Thoracic aorta (tissue), 2 donors: ENCODE measurements around the gene C19orf67. TPM values are rescaled to one million over a fixed set of nuclear protein-coding genes. Genes with fewer than 3 reads are reported as not detected.

Source experiments
- ATAC-seq: fragments of 150-250 bp; one replicate; pipeline ENCODE4 v1.8.0; 2017; ENCODE audit warnings: low read depth; ENCODE audit not compliant: insufficient number of reproducible peaks, low FRiP score
- DNase-seq: peaks from one replicate; pipeline ENCODE4 v3.0.0-alpha.2; 2020; ENCODE audit warnings: low spot score
- H3K27ac ChIP-seq, 2 donors: fragments of 200-600 bp; sonication (generic); 1 replicate in 1 of 2; 2 replicates in 1 of 2; pipeline ENCODE4 v1.5.1; 2016; ENCODE audit warnings: mild to moderate bottlenecking in 2 of 2, moderate library complexity in 2 of 2
- H3K27me3 ChIP-seq: fragments of 200-600 bp; sonication (generic); replicated peaks from 2 replicates; pipeline ENCODE4 v1.6.0; 2016; ENCODE audit warnings: mild to moderate bottlenecking; ENCODE audit not compliant: insufficient read depth
- H3K36me3 ChIP-seq: fragments of 200-600 bp; sonication (generic); one replicate; pipeline ENCODE4 v1.5.1; 2016
- H3K4me1 ChIP-seq, 2 donors: fragments of 200-600 bp; sonication (generic); 1 replicate in 1 of 2; 2 replicates in 1 of 2; pipeline versions ENCODE4 v1.5.1 to v1.6.0; 2016; ENCODE audit warnings: low read depth in 2 of 2, mild to moderate bottlenecking in 1 of 2; ENCODE audit not compliant: control insufficient read depth in 1 of 2
- H3K4me3 ChIP-seq: fragments of 200-600 bp; sonication (generic); 2 replicates; pipeline ENCODE4 v1.5.1; 2016; ENCODE audit warnings: mild to moderate bottlenecking
- H3K9me3 ChIP-seq: fragments of 200-600 bp; sonication (generic); 2 replicates; pipeline ENCODE4 v1.5.1; 2016
- CTCF ChIP-seq: fragments of 200-600 bp; sonication (generic); IDR thresholded peaks from one replicate; pipeline ENCODE4 v1.5.1; 2019; ENCODE audit warnings: antibody characterized with exemption
- total RNA-seq, 2 donors: library from RNA; depleted of rRNA; stranded (reverse); fragments of >200 nt; gene quantifications; one replicate each; pipeline versions ENCODE4 v1.1.0 to v1.2.3, GENCODE V29; 2016

C19orf67 gene
- total RNA-seq, 2 donors from 2014 or later: not detected

- no peaks in the 10 kb centered on the region for H3K27me3 ChIP-seq
- no peak for DNase-seq
- no peaks in the 10 kb centered on the region for H3K9me3 ChIP-seq
- H3K4me1 ChIP-seq: peaks cover 1 to 7% of the 10 kb centered on the region in 2 donors
- ATAC-seq: no peak
- no peak for TF ChIP-seq CTCF
- peaks cover 47% of the 10 kb centered on the region for H3K36me3 ChIP-seq
- no peak overlapping the region for H3K27ac ChIP-seq
- H3K4me3 ChIP-seq: no peak overlapping the region
Observed at GRCh38 chr19:14102102-14102696, 16.6 kb upstream of the C19orf67 start.

- Histone ChIP-seq H3K4me1 (no peaks in the 10 kb centered on the region), H3K27me3 (no peaks in the 10 kb centered on the region), H3K36me3 (peaks cover 52% of the 10 kb centered on the region), H3K27ac (no peak overlapping the region), H3K4me3 (no peak overlapping the region), H3K9me3 (no peaks in the 10 kb centered on the region)
- ATAC-seq (no peak), DNase-seq (no peak)
- TF ChIP-seq CTCF: no peak
Observed at GRCh38 chr19:14101003-14101545, 15.5 kb upstream of the C19orf67 start.

GRCh38 chr19:14097532-14098151 lies 12.1 kb upstream of the C19orf67 start:
- Histone ChIP-seq H3K27ac (no peak overlapping the region), H3K36me3 (peaks cover 44% of the 10 kb centered on the region), H3K4me3 (no peak overlapping the region), H3K27me3 (no peaks in the 10 kb centered on the region), H3K9me3 (peaks cover 7% of the 10 kb centered on the region), H3K4me1 (no peaks in the 10 kb centered on the region)
- no peak for TF ChIP-seq CTCF
- ATAC-seq: no peak
- DNase-seq: no peak

- Histone ChIP-seq H3K9me3 (peaks cover 7% of the 10 kb centered on the region), H3K27me3 (no peaks in the 10 kb centered on the region), H3K4me1 (peaks cover 3 to 8% of the 10 kb centered on the region in 2 donors), H3K27ac (no peak overlapping the region), H3K4me3 (no peak overlapping the region), H3K36me3 (peaks cover 34% of the 10 kb centered on the region)
- TF ChIP-seq CTCF: no peak
- DNase-seq (no peak), ATAC-seq (no peak)
Observed at GRCh38 chr19:14096272-14096992, 10.8 kb upstream of the C19orf67 start.

GRCh38 chr19:14094854-14095253 lies 9.3 kb upstream of the C19orf67 start:
- DNase-seq (no peak), ATAC-seq (no peak)
- Histone ChIP-seq H3K4me3 (no peak overlapping the region), H3K36me3 (peaks cover 23% of the 10 kb centered on the region), H3K4me1 (peaks cover 3 to 8% of the 10 kb centered on the region in 2 donors), H3K27ac (no peak overlapping the region), H3K9me3 (peaks cover 7% of the 10 kb centered on the region), H3K27me3 (no peaks in the 10 kb centered on the region)
- no peak for TF ChIP-seq CTCF
